WTC11 (cell line): ENCODE results near the gene EIF4G2. TPM values are rescaled to one million over a fixed set of nuclear protein-coding genes. Genes with fewer than 3 reads are reported as not detected.

Source experiments
- ATAC-seq: fragments of 200-7000 bp; cut with Tn5 transposase; 2 replicates; pipeline ENCODE4 v1.10.0; 2021; ENCODE audit warnings: mild to moderate bottlenecking, moderate library complexity
- CTCF ChIA-PET: fragments of 300-600 bp; sonication (Branson Sonifier 250); formaldehyde crosslinking; loops from one replicate; lab custom pipeline; 2021; ENCODE audit warnings: antibody characterized with exemption; lab: Charles Lee
- POLR2A ChIA-PET: fragments of 350-600 bp; sonication (Branson Sonifier 250); formaldehyde crosslinking; loops from one replicate; lab custom pipeline; 2021; ENCODE audit warnings: antibody characterized with exemption; lab: Charles Lee
- DNase-seq: peaks from one replicate; pipeline ENCODE4 v3.0.0; 2021; ENCODE audit warnings: low spot score
- H3K27ac Mint-ChIP-seq: 2 replicates; pipeline ENCODE4 v1.8.0; 2021; ENCODE audit warnings: mixed read lengths
- H3K27me3 Mint-ChIP-seq: 2 replicates; pipeline ENCODE4 v1.8.0; 2021; ENCODE audit warnings: low read depth, mild to moderate bottlenecking, moderate library complexity, mixed read lengths
- H3K36me3 Mint-ChIP-seq: 2 replicates; pipeline ENCODE4 v1.8.0; 2021; ENCODE audit warnings: mixed read lengths
- H3K4me1 Mint-ChIP-seq: 2 replicates; pipeline ENCODE4 v1.8.0; 2022; ENCODE audit warnings: mixed read lengths
- H3K4me3 Mint-ChIP-seq: 2 replicates; pipeline ENCODE4 v1.8.0; 2021; ENCODE audit warnings: mild to moderate bottlenecking, moderate library complexity, mixed read lengths
- H3K9me3 Mint-ChIP-seq: 2 replicates; pipeline ENCODE4 v1.8.0; 2021; ENCODE audit warnings: mixed read lengths
- AR ChIP-seq: fragments of 250-450 bp; sonication (Bioruptor Pico); IDR thresholded peaks from 2 replicates; pipeline ENCODE4 v1.9.0; 2021; ENCODE audit warnings: mild to moderate bottlenecking
- ATF1 ChIP-seq: sonication (generic); formaldehyde crosslinking; IDR thresholded peaks from 2 replicates; pipeline ENCODE4 v1.8.1; 2023; ENCODE audit warnings: mild to moderate bottlenecking, moderate library complexity, missing genetic modification reagents
- EMX1 ChIP-seq: fragments of 250-450 bp; sonication (Bioruptor Pico); IDR thresholded peaks from 2 replicates; pipeline ENCODE4 v1.8.0; 2021; ENCODE audit warnings: mild to moderate bottlenecking
- GTF2I ChIP-seq: fragments of 250-450 bp; sonication (Bioruptor Pico); conservative IDR thresholded peaks from 2 replicates; pipeline ENCODE4 v1.4.0; 2021; ENCODE audit warnings: mild to moderate bottlenecking
- IRF1 ChIP-seq: sonication (generic); formaldehyde crosslinking; IDR thresholded peaks from 2 replicates; pipeline ENCODE4 v1.8.0; 2023; ENCODE audit warnings: missing genetic modification reagents
- NFYB ChIP-seq: sonication (generic); formaldehyde crosslinking; conservative IDR thresholded peaks from 2 replicates; pipeline ENCODE4 v1.8.0; 2022; ENCODE audit warnings: low read depth, missing genetic modification reagents
- NR3C1 ChIP-seq: sonication (generic); formaldehyde crosslinking; conservative IDR thresholded peaks from 2 replicates; pipeline ENCODE4 v1.8.1; 2023; ENCODE audit warnings: low read depth, mild to moderate bottlenecking, missing genetic modification reagents
- OVOL2 ChIP-seq: fragments of 250-450 bp; sonication (Bioruptor Pico); IDR thresholded peaks from 2 replicates; pipeline ENCODE4 v1.9.0; 2021; ENCODE audit warnings: mild to moderate bottlenecking, borderline replicate concordance
- PREB ChIP-seq: sonication (generic); formaldehyde crosslinking; IDR thresholded peaks from 2 replicates; pipeline ENCODE4 v1.8.1; 2022; ENCODE audit warnings: mild to moderate bottlenecking, missing genetic modification reagents, moderate library complexity, borderline replicate concordance
- STAT6 ChIP-seq: sonication (generic); formaldehyde crosslinking; conservative IDR thresholded peaks from 2 replicates; pipeline ENCODE4 v1.8.1; 2023; ENCODE audit warnings: mild to moderate bottlenecking, low read depth, missing genetic modification reagents, moderate library complexity
- TEAD1 ChIP-seq: sonication (generic); formaldehyde crosslinking; IDR thresholded peaks from 2 replicates; pipeline ENCODE4 v1.8.0; 2022; ENCODE audit warnings: mild to moderate bottlenecking, missing genetic modification reagents
- ZNF263 ChIP-seq: sonication (generic); formaldehyde crosslinking; IDR thresholded peaks from 2 replicates; pipeline ENCODE4 v1.8.1; 2022; ENCODE audit warnings: low read depth, mild to moderate bottlenecking, moderate library complexity, missing genetic modification reagents
- ZNF396 ChIP-seq: fragments of 250-450 bp; sonication (Bioruptor Pico); IDR thresholded peaks from 2 replicates; pipeline ENCODE4 v1.8.0; 2021; ENCODE audit warnings: mild to moderate bottlenecking, moderate library complexity, borderline replicate concordance
- ZNF416 ChIP-seq: fragments of 250-450 bp; sonication (Bioruptor Pico); IDR thresholded peaks from 2 replicates; pipeline ENCODE4 v1.9.0; 2021; ENCODE audit warnings: mild to moderate bottlenecking, inconsistent platforms
- ZNF671 ChIP-seq: fragments of 250-450 bp; sonication (Bioruptor Pico); IDR thresholded peaks from 2 replicates; pipeline ENCODE4 v1.8.0; 2021; ENCODE audit warnings: mild to moderate bottlenecking
- ZSCAN18 ChIP-seq: fragments of 250-450 bp; sonication (Bioruptor Pico); IDR thresholded peaks from 2 replicates; pipeline ENCODE4 v2.1.2; 2022; ENCODE audit warnings: mild to moderate bottlenecking, moderate library complexity
- total RNA-seq: library from RNA; stranded (reverse); gene quantifications from 3 replicates; pipeline ENCODE4 v1.2.3, GENCODE V29; 2021
- TF ChIP-seq, protein P1 (sequence below): fragments of 250-450 bp; sonication (Bioruptor Pico); IDR thresholded peaks from 2 replicates; pipeline ENCODE4 v1.8.0; 2021; ENCODE audit warnings: mild to moderate bottlenecking
- TF ChIP-seq, protein P2 (sequence below): sonication (generic); formaldehyde crosslinking; IDR thresholded peaks from 2 replicates; pipeline ENCODE4 v1.8.1; 2023; ENCODE audit warnings: mild to moderate bottlenecking, missing genetic modification reagents, borderline replicate concordance
- TF ChIP-seq, protein P3 (sequence below): fragments of 250-450 bp; sonication (Bioruptor Pico); IDR thresholded peaks from 2 replicates; pipeline ENCODE4 v1.9.0; 2021; ENCODE audit warnings: moderate library complexity, mild to moderate bottlenecking, inconsistent platforms, borderline replicate concordance

The EIF4G2 gene
- total RNA-seq, 1 experiment from 2014 or later: 906 TPM

- H3K4me1 Mint-ChIP-seq: peaks cover 11% of the 10 kb centered on the region
- no peaks in the 10 kb centered on the region; the same call in 1 of the 2 replicates for H3K27me3 Mint-ChIP-seq
- H3K27ac Mint-ChIP-seq: no peak overlapping the region
- no peak overlapping the region for H3K4me3 Mint-ChIP-seq
- no peaks in the 10 kb centered on the region; the same call in 1 of the 2 replicates for H3K9me3 Mint-ChIP-seq
- POLR2A ChIA-PET: no interaction called here
- ATAC-seq: no peak
- TF ChIP-seq ZNF671 (CRISPR knock-in tag) (no peak), ZNF416 (CRISPR knock-in tag) (no peak), IRF1 (CRISPR knock-in tag) (no peak), ZNF396 (no peak), ZSCAN18 (CRISPR knock-in tag) (no peak), AR (CRISPR knock-in tag) (no peak), PREB (CRISPR knock-in tag) (no peak), ATF1 (CRISPR knock-in tag) (no peak), GTF2I (no peak), STAT6 (no peak)
- TF ChIP-seq, protein P1, sequence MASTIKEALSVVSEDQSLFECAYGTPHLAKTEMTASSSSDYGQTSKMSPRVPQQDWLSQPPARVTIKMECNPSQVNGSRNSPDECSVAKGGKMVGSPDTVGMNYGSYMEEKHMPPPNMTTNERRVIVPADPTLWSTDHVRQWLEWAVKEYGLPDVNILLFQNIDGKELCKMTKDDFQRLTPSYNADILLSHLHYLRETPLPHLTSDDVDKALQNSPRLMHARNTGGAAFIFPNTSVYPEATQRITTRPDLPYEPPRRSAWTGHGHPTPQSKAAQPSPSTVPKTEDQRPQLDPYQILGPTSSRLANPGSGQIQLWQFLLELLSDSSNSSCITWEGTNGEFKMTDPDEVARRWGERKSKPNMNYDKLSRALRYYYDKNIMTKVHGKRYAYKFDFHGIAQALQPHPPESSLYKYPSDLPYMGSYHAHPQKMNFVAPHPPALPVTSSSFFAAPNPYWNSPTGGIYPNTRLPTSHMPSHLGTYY: no peak
- TF ChIP-seq, all 79 proteins: peak for 0
- no peaks in the 10 kb centered on the region for H3K36me3 Mint-ChIP-seq
- DNase-seq: no peak
- CTCF ChIA-PET: no interaction called here
Observed at GRCh38 chr11:10844356-10844755, 35.6 kb upstream of the EIF4G2 start.

GRCh38 chr11:10838881-10839280 lies 30.2 kb upstream of the EIF4G2 start:
- H3K27me3 Mint-ChIP-seq: peaks cover 4% of the 10 kb centered on the region
- H3K4me3 Mint-ChIP-seq: no peak overlapping the region
- POLR2A ChIA-PET: no interaction called here
- CTCF ChIA-PET: no interaction called here
- H3K36me3 Mint-ChIP-seq: no peaks in the 10 kb centered on the region
- peaks cover 6% of the 10 kb centered on the region; the same call in 1 of the 2 replicates for H3K4me1 Mint-ChIP-seq
- no peak for DNase-seq
- H3K9me3 Mint-ChIP-seq: peaks cover 6% of the 10 kb centered on the region
- H3K27ac Mint-ChIP-seq: no peak overlapping the region
- ATAC-seq: no peak
- TF ChIP-seq NFYB (CRISPR knock-in tag) (no peak), ZNF263 (no peak), NR3C1 (no peak), EMX1 (no peak), TEAD1 (CRISPR knock-in tag) (no peak), OVOL2 (no peak)
- TF ChIP-seq, protein P2, sequence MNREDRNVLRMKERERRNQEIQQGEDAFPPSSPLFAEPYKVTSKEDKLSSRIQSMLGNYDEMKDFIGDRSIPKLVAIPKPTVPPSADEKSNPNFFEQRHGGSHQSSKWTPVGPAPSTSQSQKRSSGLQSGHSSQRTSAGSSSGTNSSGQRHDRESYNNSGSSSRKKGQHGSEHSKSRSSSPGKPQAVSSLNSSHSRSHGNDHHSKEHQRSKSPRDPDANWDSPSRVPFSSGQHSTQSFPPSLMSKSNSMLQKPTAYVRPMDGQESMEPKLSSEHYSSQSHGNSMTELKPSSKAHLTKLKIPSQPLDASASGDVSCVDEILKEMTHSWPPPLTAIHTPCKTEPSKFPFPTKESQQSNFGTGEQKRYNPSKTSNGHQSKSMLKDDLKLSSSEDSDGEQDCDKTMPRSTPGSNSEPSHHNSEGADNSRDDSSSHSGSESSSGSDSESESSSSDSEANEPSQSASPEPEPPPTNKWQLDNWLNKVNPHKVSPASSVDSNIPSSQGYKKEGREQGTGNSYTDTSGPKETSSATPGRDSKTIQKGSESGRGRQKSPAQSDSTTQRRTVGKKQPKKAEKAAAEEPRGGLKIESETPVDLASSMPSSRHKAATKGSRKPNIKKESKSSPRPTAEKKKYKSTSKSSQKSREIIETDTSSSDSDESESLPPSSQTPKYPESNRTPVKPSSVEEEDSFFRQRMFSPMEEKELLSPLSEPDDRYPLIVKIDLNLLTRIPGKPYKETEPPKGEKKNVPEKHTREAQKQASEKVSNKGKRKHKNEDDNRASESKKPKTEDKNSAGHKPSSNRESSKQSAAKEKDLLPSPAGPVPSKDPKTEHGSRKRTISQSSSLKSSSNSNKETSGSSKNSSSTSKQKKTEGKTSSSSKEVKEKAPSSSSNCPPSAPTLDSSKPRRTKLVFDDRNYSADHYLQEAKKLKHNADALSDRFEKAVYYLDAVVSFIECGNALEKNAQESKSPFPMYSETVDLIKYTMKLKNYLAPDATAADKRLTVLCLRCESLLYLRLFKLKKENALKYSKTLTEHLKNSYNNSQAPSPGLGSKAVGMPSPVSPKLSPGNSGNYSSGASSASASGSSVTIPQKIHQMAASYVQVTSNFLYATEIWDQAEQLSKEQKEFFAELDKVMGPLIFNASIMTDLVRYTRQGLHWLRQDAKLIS: no peak
- TF ChIP-seq, protein P3, sequence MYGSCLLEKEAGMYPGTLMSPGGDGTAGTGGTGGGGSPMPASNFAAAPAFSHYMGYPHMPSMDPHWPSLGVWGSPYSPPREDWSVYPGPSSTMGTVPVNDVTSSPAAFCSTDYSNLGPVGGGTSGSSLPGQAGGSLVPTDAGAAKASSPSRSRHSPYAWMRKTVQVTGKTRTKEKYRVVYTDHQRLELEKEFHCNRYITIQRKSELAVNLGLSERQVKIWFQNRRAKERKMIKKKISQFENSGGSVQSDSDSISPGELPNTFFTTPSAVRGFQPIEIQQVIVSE (CRISPR knock-in tag): no peak
- TF ChIP-seq, protein P1: no peak
